Subcutaneous adipose tissue (tissue), 4 donors: ENCODE data around the gene MAST4. TPM values are rescaled to one million over a fixed set of nuclear protein-coding genes. Genes with fewer than 3 reads are reported as not detected.

Experiments
- CTCF ChIP-seq: fragments of 450-650 bp; IDR thresholded peaks from one replicate; pipeline ENCODE4 v1.5.1; 2016; ENCODE audit warnings: low read depth, mild to moderate bottlenecking, control low read depth, antibody characterized with exemption, moderate library complexity
- total RNA-seq, 4 donors: library from RNA; depleted of rRNA; stranded (reverse); fragments of >200 nt; gene quantifications; one replicate each; pipeline ENCODE4 v1.1.0, GENCODE V29; 2016

MAST4 gene
- total RNA-seq, 4 donors from 2014 or later, result 35.2 to 60.7 (median 52.9) TPM

- TF ChIP-seq CTCF, result no peak
These were observed 519.1 kb downstream of the MAST4 start for GRCh38 chr5:67115246-67115645.

DNA sequence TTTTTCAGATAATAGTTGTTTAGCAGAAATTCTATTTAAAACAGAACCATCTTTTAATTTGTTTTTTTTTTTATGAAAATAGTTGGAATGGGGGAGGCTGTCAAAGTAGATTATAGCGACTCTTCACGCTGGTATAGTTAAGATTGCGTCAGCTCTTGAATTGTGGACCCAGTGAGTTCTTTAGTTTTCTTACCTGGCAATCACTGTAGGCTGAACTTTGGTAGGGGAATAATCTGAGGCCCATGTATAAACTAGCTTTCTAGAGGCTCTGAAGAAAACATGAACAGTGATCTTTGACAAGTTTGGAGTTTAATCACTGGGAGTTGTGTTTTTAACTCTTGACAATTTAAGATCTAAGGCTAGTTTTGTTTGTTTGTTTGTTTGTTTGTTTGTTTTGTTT lies 519.6 kb downstream of the MAST4 start:
- TF ChIP-seq CTCF, result no peak

DNA sequence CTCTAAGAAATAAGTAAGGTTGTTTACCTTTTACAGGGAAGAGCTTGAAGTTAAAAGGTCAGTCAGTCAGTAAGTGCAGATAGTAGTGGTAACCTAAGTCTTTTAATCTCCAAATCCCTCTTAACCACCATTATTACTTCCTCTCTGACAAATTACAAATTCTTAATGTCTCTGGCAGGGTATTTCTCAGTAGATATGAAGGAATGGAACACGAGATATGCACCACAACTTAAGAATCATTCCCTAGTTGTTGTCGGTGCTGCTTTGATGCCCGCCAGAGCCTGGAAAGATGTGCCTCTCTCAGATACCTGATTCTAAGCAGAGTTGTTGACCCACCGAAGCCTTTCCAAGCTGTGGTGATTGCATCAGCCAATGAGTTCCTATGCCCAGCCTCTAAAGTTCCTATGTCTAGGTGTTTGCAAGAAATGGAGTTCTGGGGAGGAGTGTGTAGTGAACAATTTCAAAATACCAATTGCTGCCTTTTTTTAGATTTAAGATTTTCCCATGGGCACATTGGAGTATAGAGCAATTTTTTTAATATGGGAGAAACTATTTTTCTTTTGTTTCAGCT lies 521.9 kb downstream of the MAST4 start:
- TF ChIP-seq CTCF, result no peak

DNA sequence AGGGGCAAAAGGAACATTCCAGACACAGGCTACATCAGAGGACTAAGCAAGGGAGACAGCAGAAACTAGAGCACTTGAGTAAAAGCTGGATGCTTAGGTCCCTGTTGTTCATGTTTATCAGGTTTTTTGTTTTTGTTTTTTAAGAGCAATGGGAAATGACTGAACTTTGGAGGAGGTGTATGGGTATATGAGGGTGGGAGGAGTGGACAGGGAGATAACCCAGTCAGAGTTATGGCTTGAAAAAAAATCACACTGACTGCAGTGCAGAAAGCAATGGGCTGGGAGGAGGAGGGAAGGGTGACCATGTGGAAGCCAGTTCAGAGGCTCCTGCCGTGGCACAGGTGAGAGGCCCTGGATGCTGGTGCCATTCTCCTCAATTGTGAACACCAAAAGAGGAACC lies 522.8 kb downstream of the MAST4 start:
- TF ChIP-seq CTCF, result no peak

DNA sequence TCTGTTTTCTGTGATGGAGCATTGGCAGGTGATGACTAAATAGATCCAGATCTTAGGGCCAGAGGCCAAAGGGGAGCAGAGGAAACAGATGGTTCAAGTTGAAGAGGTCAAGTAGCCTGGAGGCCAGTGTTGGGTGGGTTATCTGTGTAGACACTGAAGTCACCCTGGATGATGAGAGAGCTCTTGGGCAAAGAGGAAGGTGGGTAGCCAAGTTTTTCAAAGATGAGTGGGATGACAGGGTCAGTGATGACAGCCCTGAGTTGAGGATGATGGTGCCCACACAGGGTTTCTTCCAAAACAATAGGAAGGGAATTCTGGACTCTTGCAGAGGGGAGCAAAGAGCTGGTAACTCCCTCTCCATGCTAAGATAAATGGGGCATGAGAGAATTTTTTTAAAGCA lies 523.8 kb downstream of the MAST4 start:
- TF ChIP-seq CTCF, result no peak

- TF ChIP-seq CTCF, result no peak
These were observed 527.6 kb downstream of the MAST4 start for GRCh38 chr5:67123819-67124218.

GRCh38 chr5:67124556-67124955 lies 528.4 kb downstream of the MAST4 start:
- TF ChIP-seq CTCF, result no peak
